HEK293T (cell line): ENCODE results near the gene MSTN.

Experiments used
- ELF4 ChIP-seq: fragments of 450-650 bp; IDR thresholded peaks from 2 replicates; pipeline ENCODE4 v1.6.1; 2017; ENCODE audit warnings: antibody characterized with exemption
- FOXK2 ChIP-seq: fragments of 450-650 bp; IDR thresholded peaks from 2 replicates; pipeline ENCODE4 v1.6.1; 2016; ENCODE audit warnings: mild to moderate bottlenecking
- FOXM1 ChIP-seq: fragments of 450-650 bp; IDR thresholded peaks from 2 replicates; pipeline ENCODE4 v1.6.1; 2017; ENCODE audit warnings: mild to moderate bottlenecking, borderline replicate concordance
- SP1 ChIP-seq: fragments of 450-650 bp; IDR thresholded peaks from 2 replicates; pipeline ENCODE4 v1.6.1; 2017
- SUZ12 ChIP-seq: fragments of 450-650 bp; IDR thresholded peaks from 2 replicates; pipeline ENCODE4 v1.6.1; 2016; ENCODE audit warnings: mild to moderate bottlenecking
- TF ChIP-seq, protein P1 (sequence below): fragments of 450-650 bp; IDR thresholded peaks from 2 replicates; pipeline ENCODE4 v1.6.1; 2016

DNA sequence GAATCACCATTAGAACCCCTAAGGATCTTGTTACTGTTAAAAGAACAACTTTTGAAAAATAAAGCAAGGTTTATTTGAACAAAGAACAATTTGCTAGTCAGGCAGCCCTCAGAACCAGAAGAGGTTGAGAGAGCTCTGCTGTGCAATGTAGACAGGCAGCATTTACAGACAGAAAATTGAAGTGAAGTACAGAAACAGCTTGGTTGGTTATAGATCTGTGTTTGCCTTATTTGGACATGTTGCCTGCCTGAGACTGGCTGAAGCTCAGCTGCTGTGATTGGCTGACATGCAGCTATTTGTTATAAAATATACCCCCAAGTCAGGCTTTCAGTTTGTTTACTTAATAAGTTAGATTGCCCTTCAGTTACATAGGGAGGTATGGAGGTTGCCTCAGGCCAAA, 12.5 kb downstream of the MSTN start:
- TF ChIP-seq SUZ12 (no peak), FOXK2 (no peak), FOXM1 (no peak), SP1 (no peak), ELF4 (no peak)
- TF ChIP-seq, protein P1, sequence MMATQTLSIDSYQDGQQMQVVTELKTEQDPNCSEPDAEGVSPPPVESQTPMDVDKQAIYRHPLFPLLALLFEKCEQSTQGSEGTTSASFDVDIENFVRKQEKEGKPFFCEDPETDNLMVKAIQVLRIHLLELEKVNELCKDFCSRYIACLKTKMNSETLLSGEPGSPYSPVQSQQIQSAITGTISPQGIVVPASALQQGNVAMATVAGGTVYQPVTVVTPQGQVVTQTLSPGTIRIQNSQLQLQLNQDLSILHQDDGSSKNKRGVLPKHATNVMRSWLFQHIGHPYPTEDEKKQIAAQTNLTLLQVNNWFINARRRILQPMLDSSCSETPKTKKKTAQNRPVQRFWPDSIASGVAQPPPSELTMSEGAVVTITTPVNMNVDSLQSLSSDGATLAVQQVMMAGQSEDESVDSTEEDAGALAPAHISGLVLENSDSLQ = no peak
